IPS DF 4.7 (cell line): ENCODE measurements around the gene RNF125.
"Not testable (repeated sequence)": the region's sequence is repeated elsewhere in the genome, so short reads cannot be mapped to it uniquely, and the experiment has no call there.

Experiments
- DNase-seq: peaks from one replicate; pipeline ENCODE4 v3.0.0-alpha.2; 2013; ENCODE audit warnings: low spot score; ENCODE audit errors: extremely low read depth

RNF125 gene

DNA sequence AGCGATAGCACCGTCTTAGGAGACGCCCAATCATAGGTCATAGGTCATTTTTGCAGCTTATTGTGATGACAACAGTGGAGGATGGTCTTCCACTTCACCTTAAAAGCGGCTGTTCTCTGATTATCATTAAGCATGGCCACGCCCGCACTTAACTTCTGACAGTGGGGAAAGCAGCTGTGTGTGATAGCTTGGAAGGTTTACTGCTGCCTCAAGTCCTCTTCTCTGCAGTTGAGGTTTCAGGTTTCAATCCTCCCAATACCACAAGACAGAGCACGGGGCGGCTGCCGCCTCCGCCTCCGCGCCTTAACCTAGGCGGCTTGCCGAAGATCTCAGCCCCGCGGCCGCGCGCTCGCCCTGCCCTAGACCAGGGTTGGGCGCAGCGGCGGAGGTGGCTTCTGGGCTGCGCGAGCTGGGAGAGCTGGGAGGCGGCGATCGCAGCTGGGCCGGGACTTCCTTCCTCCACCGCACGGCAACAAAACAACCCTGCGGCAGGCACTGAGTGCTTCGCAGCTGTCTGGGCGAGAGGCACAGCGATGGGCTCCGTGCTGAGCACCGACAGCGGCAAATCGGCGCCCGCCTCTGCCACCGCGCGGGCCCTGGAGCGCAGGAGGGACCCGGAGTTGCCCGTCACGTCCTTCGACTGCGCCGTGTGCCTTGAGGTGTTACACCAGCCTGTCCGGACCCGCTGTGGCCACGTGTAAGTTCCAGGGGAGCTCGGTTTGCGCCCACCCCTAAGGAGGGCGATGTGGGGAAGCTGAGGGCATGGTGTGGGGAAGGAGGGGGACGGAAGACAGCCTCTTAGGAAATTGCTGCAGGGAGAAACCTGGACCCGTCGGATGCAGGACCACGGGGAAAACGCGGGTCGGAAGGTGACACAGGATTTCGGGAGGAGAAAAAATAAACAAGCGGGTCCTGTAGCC, at the start of gene RNF125:
TSS of gene RNF125 (plus strand) at position 495 of the 920 bp plus-strand sequence. CDS start at position 534, 39 bp downstream.
- DNase-seq = peak; percentile 78

DNA sequence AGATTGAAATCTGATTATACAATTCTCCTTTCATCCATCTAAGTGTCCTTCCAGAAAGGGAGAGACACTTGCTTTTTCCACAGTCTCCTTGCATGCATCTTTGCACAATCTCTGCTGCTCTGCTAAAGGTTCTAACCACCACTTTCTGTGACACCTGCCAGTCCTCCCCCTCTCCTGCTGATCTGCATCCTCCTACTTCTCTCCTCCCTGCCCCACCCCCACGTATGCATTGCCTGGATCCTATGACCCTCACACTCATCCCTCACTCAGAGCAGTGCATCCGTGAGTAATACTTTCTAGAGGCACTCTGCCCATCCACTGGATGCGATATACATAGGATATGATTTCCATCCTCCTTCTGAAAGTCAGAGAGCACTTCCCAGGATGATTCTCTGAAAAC, 48.0 kb upstream of the RNF125 start:
- DNase-seq = no peak

DNA sequence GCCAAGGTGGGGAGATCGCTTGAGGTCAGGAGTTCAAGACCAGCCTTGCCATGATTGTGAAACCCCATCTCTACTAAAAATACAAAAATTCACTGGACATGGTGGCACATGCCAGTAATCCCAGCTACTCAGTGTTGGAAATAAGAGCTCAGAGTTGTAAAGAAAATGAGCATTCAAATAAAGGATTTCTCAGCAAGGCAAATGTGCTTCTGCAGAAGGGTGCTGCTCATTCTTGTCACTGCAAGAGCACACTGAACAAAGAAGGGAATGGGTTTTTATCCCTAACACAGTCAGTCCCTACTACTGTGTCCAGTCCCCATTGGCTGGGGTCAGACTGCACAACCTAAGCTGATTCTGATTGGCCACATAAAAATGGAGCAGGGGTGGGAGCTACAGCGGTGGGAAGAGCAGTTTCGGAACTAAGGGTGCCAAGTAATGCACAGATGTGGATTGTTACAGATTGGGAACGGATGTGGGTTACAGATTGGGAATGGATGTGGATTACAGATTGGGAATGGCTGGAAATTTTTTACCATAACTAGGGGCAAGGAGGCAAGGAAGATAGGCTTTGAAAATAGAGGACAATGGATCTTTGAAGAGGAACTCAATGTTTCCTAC, 44.6 kb upstream of the RNF125 start:
- no peak for DNase-seq

DNA sequence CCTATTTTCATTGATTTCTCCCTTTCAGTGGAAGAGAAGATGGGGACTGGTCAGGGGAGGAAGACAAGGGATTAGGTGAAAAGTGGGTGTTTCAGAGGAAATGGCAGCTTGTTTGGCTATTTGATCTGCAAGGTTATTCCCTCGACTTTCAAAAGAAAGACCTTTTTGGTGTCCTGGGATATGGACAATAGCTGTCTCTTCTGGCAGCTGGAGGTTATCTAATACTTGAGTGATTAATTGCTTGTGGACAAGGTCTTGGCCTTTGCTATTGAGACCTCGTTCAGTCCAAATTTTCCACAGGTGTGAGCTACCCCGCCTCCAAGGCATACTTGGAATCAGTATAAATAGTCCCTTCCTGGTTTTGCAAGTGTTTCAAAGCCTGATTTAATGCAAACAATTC, 42.4 kb upstream of the RNF125 start:
- DNase-seq = no peak

DNA sequence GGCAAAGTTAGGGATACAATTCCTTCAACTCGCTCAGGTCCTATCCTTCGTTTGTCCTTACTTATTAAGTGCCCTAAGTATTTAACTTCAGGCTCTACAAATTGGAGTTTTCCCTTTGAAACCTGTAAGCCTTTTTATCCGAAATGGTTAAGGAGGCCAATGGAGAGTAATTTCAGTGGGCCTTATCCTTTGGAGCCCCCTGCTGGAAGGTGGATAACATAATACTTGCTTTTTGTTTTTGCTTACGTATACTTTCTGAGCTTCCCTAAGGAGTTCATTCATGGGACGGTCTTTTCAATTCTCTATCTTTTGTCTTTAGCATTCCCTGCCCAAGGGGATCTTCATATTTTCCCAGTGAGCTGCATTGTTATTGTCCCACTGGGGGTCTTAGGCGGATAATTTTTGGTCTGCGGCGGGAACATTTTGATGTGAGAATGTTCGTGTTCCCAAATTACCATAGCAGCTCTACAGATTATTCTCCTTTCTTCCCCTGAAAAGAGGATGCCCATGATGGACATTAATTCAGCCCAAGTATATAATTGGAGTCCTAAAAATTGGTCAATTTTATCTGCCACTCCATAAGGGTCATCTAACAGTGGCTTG, 41.3 kb upstream of the RNF125 start:
- DNase-seq = peak; percentile 58

DNA sequence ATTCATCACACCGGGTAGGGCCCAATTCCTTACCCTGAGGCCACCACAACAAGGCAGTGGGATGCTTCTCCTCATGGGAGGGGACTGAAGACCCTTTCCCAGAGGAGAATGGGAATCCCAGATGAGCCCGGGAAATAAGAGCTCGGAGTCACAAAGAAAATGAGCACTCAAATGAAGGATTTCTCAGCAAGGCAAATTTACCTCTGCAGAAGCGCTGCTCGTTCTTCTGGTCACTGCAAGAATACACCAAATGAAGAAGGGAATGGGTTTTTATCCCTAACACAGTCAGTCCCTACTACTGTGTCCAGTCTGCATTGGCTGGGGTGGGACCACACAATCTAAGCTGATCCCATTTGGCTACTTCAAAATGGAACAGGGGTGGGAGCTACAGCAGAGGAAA, 40.0 kb upstream of the RNF125 start:
- no peak for DNase-seq

DNA sequence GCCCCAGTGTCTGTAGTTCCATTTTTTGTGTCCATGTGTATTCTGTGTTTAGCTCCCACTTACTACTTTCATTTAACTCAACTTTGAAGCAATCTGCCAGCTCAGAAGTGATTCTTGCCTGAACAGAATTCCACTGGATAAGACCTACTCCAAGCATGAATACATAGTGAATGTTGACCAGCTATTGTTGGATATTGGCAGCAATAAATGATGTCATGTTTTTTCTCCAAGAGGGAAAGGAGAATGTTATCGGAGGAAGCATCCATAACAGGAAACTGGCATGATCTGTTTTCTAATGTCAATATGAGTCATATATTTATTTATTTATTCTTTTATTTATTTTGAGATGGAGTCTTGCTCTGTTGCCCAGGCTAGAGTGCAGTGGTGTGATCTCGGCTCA, 38.9 kb upstream of the RNF125 start:
- no peak for DNase-seq

DNA sequence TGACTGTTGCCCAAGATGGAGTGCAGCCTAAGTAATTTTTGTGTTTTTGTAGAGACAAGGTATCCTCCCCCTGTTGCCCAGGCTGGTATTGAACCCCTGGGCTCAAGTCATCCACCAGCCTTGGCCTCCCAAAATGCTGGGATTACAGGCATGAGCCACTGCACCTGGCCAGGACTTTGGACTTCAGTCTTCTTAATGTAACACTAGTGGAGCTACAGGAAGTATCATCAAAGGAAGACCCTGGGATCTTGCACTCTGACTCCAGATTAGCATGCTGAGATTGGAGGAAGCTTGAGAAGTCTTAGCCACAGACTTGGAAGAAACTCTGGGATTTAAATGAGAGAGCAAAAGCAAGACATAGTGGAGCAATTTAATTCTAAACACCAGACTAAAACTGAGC, 37.8 kb upstream of the RNF125 start:
- DNase-seq = no peak

DNA sequence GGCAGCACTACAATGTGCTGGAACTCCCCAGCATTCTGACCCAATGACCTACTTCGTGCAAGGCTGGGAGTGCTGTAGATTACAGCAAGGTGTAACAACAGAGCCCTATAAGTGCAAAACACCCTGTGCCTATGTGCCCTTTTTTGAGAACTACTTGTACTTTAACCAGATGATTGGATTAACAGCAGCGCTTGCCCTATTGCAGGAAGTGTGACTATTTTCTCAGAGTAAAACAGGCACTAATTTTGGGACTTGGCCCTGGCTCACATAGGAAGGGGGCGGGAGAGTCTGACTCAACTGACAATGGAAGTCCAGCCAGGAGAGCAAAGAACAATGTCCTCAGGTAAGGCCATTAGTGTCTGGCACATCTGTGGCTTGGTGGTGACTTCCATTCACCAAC, 35.6 kb upstream of the RNF125 start:
- DNase-seq = no peak

DNA sequence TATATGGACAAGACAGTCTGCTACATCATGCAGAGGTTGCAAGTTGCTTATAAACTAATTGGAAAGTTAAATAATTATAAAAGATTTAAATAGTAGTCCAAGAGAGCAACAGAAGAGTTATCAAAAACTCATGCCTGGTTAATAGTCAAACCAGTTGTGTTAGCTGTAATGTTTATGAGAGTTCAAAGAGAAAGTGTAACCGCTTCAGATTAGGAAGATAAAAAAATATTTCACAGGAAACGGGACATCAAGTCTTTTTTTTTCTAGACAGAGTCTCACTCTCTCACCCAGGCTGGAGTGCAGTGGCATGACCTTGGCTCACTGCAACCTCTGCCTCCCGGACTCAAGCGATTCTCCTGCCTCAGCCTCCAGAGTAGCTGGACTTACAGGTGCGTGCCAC, 34.6 kb upstream of the RNF125 start:
- no peak for DNase-seq

DNA sequence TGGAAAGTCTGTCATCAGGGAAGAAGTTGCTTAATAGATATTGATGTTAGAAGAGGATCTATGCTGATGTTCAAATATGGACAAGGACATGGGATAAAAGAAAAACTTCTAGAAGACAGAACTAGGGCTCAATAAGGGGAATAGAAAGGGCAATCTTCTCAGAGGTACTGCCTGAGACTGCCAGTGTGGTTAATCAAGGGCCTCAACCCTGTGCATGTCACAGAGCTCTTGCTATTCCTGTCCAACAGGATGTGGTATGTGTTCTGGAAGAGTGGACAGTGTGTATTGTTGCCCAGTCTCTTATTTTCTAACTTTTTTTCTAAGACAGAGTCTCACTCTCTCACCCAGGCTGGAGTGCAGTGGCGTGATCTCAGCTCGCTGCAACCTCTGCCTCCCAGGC, 27.8 kb upstream of the RNF125 start:
- DNase-seq = no peak

DNA sequence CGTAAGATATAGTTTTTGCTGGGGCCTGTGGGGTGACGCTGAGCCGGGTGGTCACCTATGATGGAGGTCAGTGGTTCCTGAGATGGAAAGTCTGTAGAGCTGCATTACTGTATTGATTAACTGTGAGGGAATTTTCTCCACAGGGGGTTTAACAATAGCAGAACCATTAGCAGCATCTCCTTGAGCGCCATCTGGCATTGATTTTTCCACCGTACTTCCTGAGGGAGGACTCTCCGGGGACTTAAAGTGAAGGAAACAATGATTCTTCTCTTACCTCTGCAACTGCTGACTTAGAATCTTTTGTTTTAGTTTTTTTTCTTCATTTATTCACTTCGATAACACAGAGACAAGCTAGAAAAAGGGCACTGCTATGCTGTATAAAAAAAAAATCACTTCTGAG, 22.6 kb upstream of the RNF125 start:
- DNase-seq = no peak

DNA sequence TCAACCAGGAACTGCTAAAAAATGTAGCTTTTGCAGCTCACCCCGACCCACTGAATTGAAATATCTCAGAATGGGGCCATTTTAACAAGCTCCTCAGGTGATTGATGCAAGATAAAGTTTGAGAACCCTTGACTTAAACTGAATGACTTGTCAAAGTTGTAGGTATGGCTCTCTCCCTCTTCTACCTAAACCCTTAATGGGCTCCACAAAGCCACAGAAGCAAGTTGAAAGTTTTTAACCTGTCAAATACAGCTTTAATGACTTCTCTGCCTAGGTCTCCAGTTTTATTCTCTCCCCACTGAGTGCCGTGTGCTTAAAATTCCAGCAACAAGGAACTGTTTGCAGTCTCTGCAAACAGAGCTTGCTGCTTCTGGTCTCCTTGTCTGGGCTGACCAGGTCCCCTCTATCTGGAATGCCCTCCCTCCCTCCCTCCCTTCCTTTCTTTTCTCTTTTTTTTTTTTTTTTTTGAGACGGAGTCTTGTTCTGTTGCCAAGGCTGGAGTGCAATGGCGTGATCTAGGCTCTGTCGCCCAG, 19.7 kb upstream of the RNF125 start:
- DNase-seq = no peak

DNA sequence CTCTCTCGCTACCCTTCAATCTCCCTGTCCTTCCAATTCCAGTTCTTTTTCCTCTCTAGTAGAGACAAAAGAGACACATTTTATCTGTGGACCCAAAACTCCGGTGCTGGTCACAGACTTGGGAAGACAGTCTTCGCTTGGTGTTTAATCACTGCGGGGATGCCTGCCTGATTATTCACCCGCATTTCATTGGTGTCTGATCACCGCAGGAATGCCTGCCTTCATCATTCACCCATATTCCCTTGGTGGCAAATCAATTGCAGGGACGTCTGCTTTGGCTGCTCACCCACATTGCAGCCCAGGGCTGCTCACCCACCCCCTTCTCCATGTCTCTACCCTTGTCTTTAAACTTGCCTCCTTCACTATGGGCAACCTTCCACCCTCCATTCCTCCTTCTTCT, 17.5 kb upstream of the RNF125 start:
- DNase-seq = not testable (repeated sequence)

DNA sequence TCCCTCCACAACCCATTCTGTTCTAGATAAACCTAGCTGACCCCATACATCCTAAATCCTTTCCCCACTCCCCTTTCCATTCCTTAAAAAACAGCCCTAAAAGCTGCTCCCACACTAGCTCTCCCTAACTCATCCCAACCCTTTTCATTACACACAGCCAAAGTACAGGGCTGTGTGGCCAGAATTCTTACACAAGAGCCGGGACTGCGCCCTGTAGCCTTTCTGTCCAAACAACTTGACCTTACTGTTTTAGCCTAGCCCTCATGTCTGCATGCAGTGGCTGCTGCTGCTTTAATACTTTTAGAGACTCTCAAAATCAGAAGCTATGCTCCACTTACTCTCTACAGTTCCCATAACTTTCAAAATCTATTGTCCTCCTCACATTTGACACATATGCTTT, 14.8 kb upstream of the RNF125 start:
- DNase-seq = not testable (repeated sequence)

DNA sequence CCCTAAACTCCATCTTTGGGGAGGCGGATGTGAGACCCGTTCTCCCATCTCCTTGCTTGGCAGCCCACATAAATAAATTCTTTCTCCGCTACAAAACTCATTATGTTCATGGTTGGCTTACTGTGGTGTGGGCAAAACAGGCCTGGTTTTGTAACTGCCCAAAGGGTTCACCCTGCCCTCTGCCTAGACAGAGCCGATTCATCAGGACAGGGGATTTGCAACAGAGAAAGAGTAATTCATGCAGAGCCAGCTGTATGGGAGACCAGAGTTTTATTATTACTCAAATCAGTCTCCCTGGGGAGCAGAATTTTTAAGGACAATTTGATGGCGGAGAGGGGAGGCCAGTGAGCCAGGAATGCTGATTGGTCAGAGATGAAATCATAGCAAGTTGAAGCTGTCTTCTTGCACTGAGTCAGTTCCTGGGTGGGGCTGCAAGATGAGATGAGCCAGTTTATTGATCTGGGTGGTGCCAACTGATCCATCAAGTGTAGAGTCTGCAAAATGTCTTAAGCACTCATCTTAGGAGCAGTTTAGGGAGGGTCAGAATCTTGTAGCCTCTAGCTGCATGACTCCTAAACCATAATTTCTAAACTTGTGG, 8.4 kb upstream of the RNF125 start:
- DNase-seq = no peak

DNA sequence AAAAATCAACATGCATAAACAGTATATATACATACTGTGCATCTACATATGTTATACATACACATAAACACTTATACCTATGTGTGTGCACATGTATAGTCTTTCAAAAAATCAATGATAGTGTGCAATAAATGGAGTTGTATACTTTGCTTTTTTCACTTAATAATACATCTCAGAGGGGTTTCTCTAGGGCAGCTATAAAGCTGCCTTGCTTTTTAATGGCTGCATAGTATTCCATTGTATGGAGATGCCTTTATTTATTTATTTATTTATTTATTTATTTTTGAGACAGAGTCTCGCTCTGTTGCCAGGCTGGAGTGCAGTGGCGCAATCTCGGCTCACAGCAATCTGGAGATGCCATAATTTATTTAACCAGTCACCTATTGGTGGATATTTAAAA, 7.4 kb upstream of the RNF125 start:
- DNase-seq = no peak

DNA sequence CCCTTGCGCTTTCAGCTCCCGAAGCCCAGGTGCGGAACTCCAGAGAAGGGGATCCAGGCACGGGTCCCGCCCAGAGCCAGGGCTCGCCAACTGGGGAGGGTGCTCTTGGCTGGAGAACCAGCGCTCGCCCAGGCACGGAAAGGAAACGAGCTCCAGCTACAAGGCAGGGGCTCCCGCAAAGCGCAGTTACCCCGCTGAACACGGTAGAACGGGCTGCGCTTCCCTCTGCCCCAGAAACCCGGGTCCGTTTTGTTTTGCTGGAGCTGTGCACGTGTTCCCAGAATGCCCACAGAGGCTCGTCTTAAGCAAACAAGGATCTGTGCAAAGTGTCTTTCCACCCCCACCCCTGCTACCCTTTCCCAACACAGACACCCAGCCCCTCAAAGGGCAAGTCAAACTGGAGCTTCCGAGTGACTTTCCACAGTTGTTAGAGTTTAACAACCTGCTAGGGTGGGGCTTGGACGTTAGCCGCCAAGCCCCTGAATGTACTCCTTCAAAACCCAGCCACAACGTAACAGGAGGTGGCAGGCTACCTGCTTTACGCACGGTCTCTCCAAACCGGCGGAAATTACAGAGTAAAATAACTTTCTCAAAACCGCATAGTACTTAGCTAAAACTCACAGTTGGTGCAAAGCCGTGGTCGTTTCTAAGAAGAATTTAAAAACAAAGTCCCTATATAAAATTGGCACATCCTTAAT, 775 bp downstream of the RNF125 start:
- no peak for DNase-seq

DNA sequence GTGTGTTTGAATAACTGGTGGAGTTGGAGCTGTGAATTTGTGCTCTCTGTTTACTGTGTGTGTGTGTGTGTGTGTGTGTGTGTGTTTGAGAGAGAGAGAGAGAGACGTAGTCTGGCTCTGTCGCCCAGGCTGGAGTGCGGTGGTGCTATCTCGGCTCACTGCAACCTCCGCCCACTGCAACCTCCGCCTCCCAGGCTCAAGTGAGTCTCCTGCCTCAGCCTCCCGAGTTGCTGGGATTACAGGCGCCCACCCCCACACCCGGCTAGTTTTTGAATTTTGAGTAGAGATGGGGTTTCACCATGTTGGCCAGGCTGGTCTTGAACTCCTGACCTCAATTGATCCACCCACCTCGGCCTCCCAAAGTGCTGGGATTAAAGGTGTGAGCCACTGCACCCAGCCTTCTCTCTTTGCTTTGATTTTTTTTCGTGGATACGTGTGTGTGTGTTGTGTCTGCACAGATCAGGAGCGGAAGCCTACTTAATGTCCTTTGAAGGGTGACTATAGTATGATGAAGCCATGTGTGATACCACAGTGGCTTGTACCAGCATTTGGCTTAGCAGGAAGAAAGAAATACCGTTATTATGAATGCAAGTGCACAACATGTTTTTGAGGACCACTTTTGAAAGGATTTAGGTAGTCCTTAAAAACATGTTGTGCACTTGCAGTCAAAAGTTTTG, 1.5 kb downstream of the RNF125 start:
- not testable (repeated sequence) for DNase-seq

DNA sequence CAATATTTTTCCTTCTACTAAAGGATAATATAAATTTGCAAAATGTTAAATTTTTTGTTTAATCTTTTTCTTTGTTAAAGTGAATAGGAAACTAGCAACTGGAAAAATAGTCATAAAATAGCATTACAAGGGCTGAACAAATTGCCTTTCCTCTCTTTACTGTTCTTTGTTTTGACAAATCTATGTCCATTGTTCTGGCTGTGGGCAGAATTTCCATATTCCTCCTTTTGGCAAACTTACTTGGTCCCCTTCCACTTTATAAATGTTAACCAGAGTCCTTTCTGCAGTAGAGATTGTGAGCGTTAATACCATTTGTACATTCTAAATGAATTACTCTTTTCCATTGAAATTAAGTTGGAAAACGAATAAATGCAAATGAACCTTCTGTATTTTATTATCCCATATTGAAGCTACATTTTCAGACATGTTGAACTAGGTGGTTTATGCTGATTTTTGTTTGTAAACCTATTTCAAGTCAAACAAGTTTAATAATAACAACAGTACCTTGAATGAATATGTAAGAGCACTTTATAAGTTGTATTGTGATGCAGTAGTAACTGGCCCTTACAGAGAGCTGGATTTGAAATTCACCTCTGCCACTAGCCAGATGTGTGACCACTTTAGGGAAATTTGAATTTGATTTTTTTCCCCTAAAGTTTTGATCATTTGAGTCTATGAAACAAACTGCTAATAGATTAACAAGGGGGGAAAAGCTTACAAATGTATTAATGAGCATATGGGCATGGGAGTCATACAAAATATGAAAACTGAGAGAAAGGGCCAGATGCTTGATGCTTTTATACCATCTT, 3.3 kb downstream of the RNF125 start:
- DNase-seq = no peak
